ENCODE results near the gene CNGA2.

CNGA2 gene

DNA sequence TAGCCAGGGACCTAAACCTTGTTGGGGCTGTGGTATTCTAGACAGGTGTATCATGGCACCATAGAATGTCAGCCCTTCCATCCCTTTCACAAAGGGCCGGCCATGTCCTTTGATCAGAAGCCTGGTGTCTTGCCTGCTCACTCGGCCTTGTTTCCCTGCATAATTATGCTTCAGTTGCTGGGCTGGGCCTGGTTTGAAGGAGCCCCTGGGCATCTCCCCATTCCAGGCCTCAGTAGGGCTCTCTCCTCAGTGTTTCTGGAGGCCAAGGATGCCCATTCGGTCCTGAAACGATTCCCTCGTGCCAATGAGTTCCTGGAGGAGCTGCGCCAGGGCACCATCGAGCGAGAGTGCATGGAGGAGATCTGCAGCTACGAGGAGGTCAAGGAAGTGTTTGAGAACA lies 34.8 kb upstream of the CNGA2 start:
- H2AK5ac ChIP-seq (ENCODE audit: low read length), result no peak overlapping the region
- no peak overlapping the region for H3K23ac ChIP-seq (ENCODE audit: low read length)
- H3K27me3 ChIP-seq (ENCODE audit: insufficient read depth, low read length, poor library complexity), result no peaks in the 10 kb centered on the region
- H3K36me3 ChIP-seq (ENCODE audit: control insufficient read depth, insufficient read depth, low read length), result no peaks in the 10 kb centered on the region
- H2BK120ac ChIP-seq (ENCODE audit: low read depth, low read length), result no peak overlapping the region
- no peak overlapping the region for H2BK5ac ChIP-seq (ENCODE audit: low read length)
- H3K4me2 ChIP-seq (ENCODE audit: low read length), result no peak overlapping the region
- no peak overlapping the region for H3K4me3 ChIP-seq (ENCODE audit: low read length)
- no peak overlapping the region for H3K18ac ChIP-seq (ENCODE audit: low read length)
- H2BK15ac ChIP-seq (replicated peaks; ENCODE audit: low read depth), result no peak overlapping the region
- WGBS (ENCODE audit: extremely low coverage, insufficient coverage, low lambda C conversion rate), result no CpG with 5 or more reads among the region's 9 CpGs
- H3K79me1 ChIP-seq (ENCODE audit: low read length), result no peaks in the 10 kb centered on the region
- no peak overlapping the region for H4K8ac ChIP-seq (ENCODE audit: low read depth, low read length)
- H4K5ac ChIP-seq (ENCODE audit: low read length), result no peak overlapping the region
- no peak overlapping the region for H3K27ac ChIP-seq (ENCODE audit: low read depth, low read length)
- no peak overlapping the region for H3K56ac ChIP-seq (ENCODE audit: low read length)
- no peak for DNase-seq
- no peaks in the 10 kb centered on the region for H3K4me1 ChIP-seq (ENCODE audit: control insufficient read depth, low read depth, low read length)
- H3K9ac ChIP-seq (ENCODE audit: low read length), result no peak overlapping the region
- H3K4ac ChIP-seq (ENCODE audit: low read depth, low read length), result no peak overlapping the region
- no peaks in the 10 kb centered on the region for H3K79me2 ChIP-seq (ENCODE audit: control insufficient read depth, insufficient read depth, low read length)

DNA sequence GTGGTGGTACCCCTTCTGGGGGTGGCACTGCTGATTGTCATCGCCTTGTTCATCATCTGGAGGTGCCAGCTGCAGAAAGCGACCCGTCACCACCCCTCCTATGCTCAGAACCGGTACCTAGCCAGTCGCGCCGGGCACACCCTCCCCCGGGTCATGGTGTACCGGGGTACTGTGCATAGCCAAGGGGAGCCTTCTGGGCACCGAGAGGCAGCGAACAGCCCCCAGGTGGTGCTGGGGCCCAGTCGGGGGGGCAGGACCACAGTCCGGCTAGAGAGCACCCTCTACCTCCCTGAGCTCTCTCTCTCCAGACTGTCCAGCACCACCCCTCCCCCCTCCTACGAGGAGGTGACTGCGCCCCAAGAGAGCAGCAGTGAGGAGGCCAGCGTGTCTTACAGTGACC lies 34.0 kb upstream of the CNGA2 start:
- H3K79me2 ChIP-seq (ENCODE audit: control insufficient read depth, insufficient read depth, low read length), result no peaks in the 10 kb centered on the region
- DNase-seq, result no peak
- no peak overlapping the region for H3K4me3 ChIP-seq (ENCODE audit: low read length)
- no peak overlapping the region for H3K18ac ChIP-seq (ENCODE audit: low read length)
- WGBS (ENCODE audit: extremely low coverage, insufficient coverage, low lambda C conversion rate), result no CpG with 5 or more reads among the region's 16 CpGs
- no peak overlapping the region for H2AK5ac ChIP-seq (ENCODE audit: low read length)
- H3K56ac ChIP-seq (ENCODE audit: low read length), result no peak overlapping the region
- no peak overlapping the region for H3K9ac ChIP-seq (ENCODE audit: low read length)
- H3K4me2 ChIP-seq (ENCODE audit: low read length), result no peak overlapping the region
- no peak overlapping the region for H2BK120ac ChIP-seq (ENCODE audit: low read depth, low read length)
- H4K8ac ChIP-seq (ENCODE audit: low read depth, low read length), result no peak overlapping the region
- no peaks in the 10 kb centered on the region for H3K79me1 ChIP-seq (ENCODE audit: low read length)
- no peak overlapping the region for H3K23ac ChIP-seq (ENCODE audit: low read length)
- H3K27me3 ChIP-seq (ENCODE audit: insufficient read depth, low read length, poor library complexity), result no peaks in the 10 kb centered on the region
- no peak overlapping the region for H2BK15ac ChIP-seq (replicated peaks; ENCODE audit: low read depth)
- H3K4ac ChIP-seq (ENCODE audit: low read depth, low read length), result no peak overlapping the region
- no peak overlapping the region for H4K5ac ChIP-seq (ENCODE audit: low read length)
- no peaks in the 10 kb centered on the region for H3K4me1 ChIP-seq (ENCODE audit: control insufficient read depth, low read depth, low read length)
- H2BK5ac ChIP-seq (ENCODE audit: low read length), result no peak overlapping the region
- no peaks in the 10 kb centered on the region for H3K36me3 ChIP-seq (ENCODE audit: control insufficient read depth, insufficient read depth, low read length)
- no peak overlapping the region for H3K27ac ChIP-seq (ENCODE audit: low read depth, low read length)

DNA sequence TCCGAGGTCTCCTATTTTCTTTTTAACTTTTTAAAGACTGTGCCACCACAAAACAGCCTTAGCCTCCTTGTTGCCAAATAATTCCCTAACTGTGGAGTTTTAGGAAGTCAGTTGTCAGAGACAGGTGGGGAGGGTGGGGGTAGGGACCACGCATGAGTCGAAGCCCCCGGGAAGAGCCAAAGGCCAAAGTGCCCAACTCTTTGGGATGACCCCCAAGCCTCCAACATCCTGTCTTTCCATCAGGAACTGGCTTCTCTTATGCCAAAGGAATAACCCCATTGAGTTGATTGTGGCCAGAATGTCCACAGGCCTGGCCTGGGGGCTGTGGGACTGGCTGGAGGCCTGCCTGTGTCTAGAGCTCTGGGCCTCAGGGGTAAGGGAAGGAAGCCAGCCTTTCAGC lies 33.5 kb upstream of the CNGA2 start:
- Histone ChIP-seq H3K36me3 (ENCODE audit: control insufficient read depth, insufficient read depth, low read length) (no peaks in the 10 kb centered on the region), H2BK5ac (ENCODE audit: low read length) (no peak overlapping the region), H3K27ac (ENCODE audit: low read depth, low read length) (no peak overlapping the region), H4K8ac (ENCODE audit: low read depth, low read length) (no peak overlapping the region), H3K23ac (ENCODE audit: low read length) (no peak overlapping the region), H3K18ac (ENCODE audit: low read length) (no peak overlapping the region), H3K56ac (ENCODE audit: low read length) (no peak overlapping the region), H2BK15ac (replicated peaks; ENCODE audit: low read depth) (no peak overlapping the region), H3K4ac (ENCODE audit: low read depth, low read length) (no peak overlapping the region), H3K4me3 (ENCODE audit: low read length) (no peak overlapping the region), H3K79me2 (ENCODE audit: control insufficient read depth, insufficient read depth, low read length) (no peaks in the 10 kb centered on the region), H3K27me3 (ENCODE audit: insufficient read depth, low read length, poor library complexity) (no peaks in the 10 kb centered on the region), H3K9ac (ENCODE audit: low read length) (no peak overlapping the region), H4K5ac (ENCODE audit: low read length) (no peak overlapping the region), H2AK5ac (ENCODE audit: low read length) (no peak overlapping the region), H3K79me1 (ENCODE audit: low read length) (no peaks in the 10 kb centered on the region), H3K4me1 (ENCODE audit: control insufficient read depth, low read depth, low read length) (no peaks in the 10 kb centered on the region), H2BK120ac (ENCODE audit: low read depth, low read length) (no peak overlapping the region), H3K4me2 (ENCODE audit: low read length) (no peak overlapping the region)
- WGBS (ENCODE audit: extremely low coverage, insufficient coverage, low lambda C conversion rate), result no CpG with 5 or more reads among the region's 4 CpGs
- no peak for DNase-seq

DNA sequence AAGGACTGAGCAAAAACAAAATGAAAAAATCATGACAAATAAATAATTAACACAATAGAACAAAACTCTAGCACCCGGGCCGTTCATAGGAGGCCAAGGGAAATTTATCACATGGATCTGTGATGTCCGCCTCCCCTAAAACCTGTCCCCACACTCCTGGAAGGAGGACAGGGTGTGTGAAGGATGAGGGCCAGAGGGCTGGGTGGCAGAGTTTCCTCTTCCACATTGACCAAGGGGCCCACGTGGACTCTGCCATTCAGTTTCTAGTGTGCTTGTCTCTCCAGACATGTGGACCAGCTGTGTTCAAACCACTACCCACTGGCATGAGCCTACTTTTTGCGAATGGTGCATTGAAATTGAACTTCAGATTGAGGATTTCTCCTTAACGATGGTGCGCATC lies 33.0 kb upstream of the CNGA2 start:
- H3K4me1 ChIP-seq (ENCODE audit: control insufficient read depth, low read depth, low read length), result no peaks in the 10 kb centered on the region
- H3K23ac ChIP-seq (ENCODE audit: low read length), result no peak overlapping the region
- H3K4me2 ChIP-seq (ENCODE audit: low read length), result no peak overlapping the region
- no peaks in the 10 kb centered on the region for H3K79me2 ChIP-seq (ENCODE audit: control insufficient read depth, insufficient read depth, low read length)
- no peak overlapping the region for H2BK120ac ChIP-seq (ENCODE audit: low read depth, low read length)
- H3K27ac ChIP-seq (ENCODE audit: low read depth, low read length), result no peak overlapping the region
- no CpG with 5 or more reads among the region's 7 CpGs for WGBS (ENCODE audit: extremely low coverage, insufficient coverage, low lambda C conversion rate)
- H3K18ac ChIP-seq (ENCODE audit: low read length), result no peak overlapping the region
- no peak for DNase-seq
- H3K56ac ChIP-seq (ENCODE audit: low read length), result no peak overlapping the region
- H3K36me3 ChIP-seq (ENCODE audit: control insufficient read depth, insufficient read depth, low read length), result no peaks in the 10 kb centered on the region
- no peak overlapping the region for H4K5ac ChIP-seq (ENCODE audit: low read length)
- H2BK5ac ChIP-seq (ENCODE audit: low read length), result no peak overlapping the region
- no peaks in the 10 kb centered on the region for H3K79me1 ChIP-seq (ENCODE audit: low read length)
- H3K9ac ChIP-seq (ENCODE audit: low read length), result no peak overlapping the region
- H3K27me3 ChIP-seq (ENCODE audit: insufficient read depth, low read length, poor library complexity), result no peaks in the 10 kb centered on the region
- H4K8ac ChIP-seq (ENCODE audit: low read depth, low read length), result no peak overlapping the region
- H2AK5ac ChIP-seq (ENCODE audit: low read length), result no peak overlapping the region
- no peak overlapping the region for H3K4me3 ChIP-seq (ENCODE audit: low read length)
- H2BK15ac ChIP-seq (replicated peaks; ENCODE audit: low read depth), result no peak overlapping the region
- no peak overlapping the region for H3K4ac ChIP-seq (ENCODE audit: low read depth, low read length)

DNA sequence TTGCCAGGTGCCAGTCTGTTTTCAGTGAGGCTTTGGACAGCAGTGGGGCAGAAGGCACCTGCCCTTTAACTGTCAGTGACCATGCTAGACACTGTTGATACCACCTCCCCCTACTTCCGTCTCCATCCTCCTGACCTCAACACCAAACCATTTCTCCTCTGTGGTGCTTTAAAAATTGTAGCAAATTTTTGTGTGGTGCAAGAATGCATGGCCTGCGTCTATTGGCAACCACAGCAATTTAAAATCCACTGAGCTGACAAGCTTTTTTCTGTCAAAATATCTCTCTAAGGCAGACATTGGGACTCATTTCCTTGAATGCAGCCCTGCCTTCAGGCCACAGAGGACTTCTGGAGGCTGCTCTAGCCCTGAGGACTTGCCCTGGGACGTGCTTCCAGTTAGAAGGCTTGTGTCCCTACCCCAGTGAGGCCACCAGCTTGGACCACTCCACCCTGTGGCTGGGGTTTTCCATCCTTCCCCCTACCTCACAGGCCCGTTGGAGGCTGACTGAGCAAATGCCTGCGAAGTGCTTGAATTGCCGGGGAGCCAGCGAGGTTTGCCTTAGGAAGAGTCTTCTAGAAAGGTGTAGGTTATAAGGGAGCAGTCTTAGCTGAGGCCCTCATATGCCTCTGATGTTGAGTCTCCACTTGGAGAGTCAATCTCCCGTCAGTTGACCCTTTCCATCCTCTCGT lies 32.4 kb upstream of the CNGA2 start:
- Histone ChIP-seq H2BK5ac (ENCODE audit: low read length) (no peak overlapping the region), H3K4me2 (ENCODE audit: low read length) (no peak overlapping the region), H3K56ac (ENCODE audit: low read length) (no peak overlapping the region), H3K18ac (ENCODE audit: low read length) (no peak overlapping the region), H4K5ac (ENCODE audit: low read length) (no peak overlapping the region), H3K4ac (ENCODE audit: low read depth, low read length) (no peak overlapping the region), H3K27me3 (ENCODE audit: insufficient read depth, low read length, poor library complexity) (no peaks in the 10 kb centered on the region), H3K4me1 (ENCODE audit: control insufficient read depth, low read depth, low read length) (no peaks in the 10 kb centered on the region), H2BK120ac (ENCODE audit: low read depth, low read length) (no peak overlapping the region), H2AK5ac (ENCODE audit: low read length) (no peak overlapping the region), H3K23ac (ENCODE audit: low read length) (no peak overlapping the region), H2BK15ac (replicated peaks; ENCODE audit: low read depth) (no peak overlapping the region), H3K79me2 (ENCODE audit: control insufficient read depth, insufficient read depth, low read length) (no peaks in the 10 kb centered on the region), H3K4me3 (ENCODE audit: low read length) (no peak overlapping the region), H3K9ac (ENCODE audit: low read length) (no peak overlapping the region), H3K79me1 (ENCODE audit: low read length) (no peaks in the 10 kb centered on the region), H3K36me3 (ENCODE audit: control insufficient read depth, insufficient read depth, low read length) (no peaks in the 10 kb centered on the region), H3K27ac (ENCODE audit: low read depth, low read length) (no peak overlapping the region), H4K8ac (ENCODE audit: low read depth, low read length) (no peak overlapping the region)
- no peak for DNase-seq
- WGBS (ENCODE audit: extremely low coverage, insufficient coverage, low lambda C conversion rate), result no CpG with 5 or more reads among the region's 9 CpGs

DNA sequence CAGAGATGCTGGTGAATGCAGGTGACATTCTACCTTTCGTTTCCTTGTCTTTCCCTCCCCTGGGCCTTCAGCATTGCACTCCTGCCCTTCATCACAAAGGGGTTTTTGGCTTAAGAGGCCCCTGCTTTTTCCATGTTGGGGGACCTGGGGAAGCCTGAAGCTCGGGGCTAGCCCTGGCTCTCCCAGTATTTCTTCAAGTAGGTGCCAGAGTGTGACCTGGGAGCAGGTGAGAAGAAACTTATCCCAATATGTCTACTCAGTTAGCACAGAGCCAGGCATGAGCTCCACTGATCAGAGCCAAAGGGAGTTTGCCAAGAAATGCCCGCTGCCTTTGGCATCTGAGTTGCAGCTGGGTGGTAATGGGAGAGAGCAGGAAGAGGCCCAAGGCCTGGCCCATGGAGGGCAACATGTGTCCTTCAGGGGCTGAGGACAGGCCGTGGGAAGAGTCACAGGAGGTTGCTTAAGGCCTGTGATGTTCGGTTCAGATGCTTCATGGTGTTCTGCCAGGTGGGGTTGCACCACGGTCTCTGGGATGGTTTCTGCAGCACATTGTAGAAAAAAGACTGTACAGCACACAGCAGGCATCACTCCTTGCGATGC lies 31.7 kb upstream of the CNGA2 start:
- Histone ChIP-seq H3K36me3 (ENCODE audit: control insufficient read depth, insufficient read depth, low read length) (no peaks in the 10 kb centered on the region), H2BK15ac (replicated peaks; ENCODE audit: low read depth) (no peak overlapping the region), H2AK5ac (ENCODE audit: low read length) (no peak overlapping the region), H3K27ac (ENCODE audit: low read depth, low read length) (no peak overlapping the region), H3K4ac (ENCODE audit: low read depth, low read length) (no peak overlapping the region), H3K79me1 (ENCODE audit: low read length) (no peaks in the 10 kb centered on the region), H3K4me3 (ENCODE audit: low read length) (no peak overlapping the region), H4K8ac (ENCODE audit: low read depth, low read length) (no peak overlapping the region), H3K23ac (ENCODE audit: low read length) (no peak overlapping the region), H4K5ac (ENCODE audit: low read length) (no peak overlapping the region), H3K4me2 (ENCODE audit: low read length) (no peak overlapping the region), H3K9ac (ENCODE audit: low read length) (no peak overlapping the region), H2BK5ac (ENCODE audit: low read length) (no peak overlapping the region), H3K18ac (ENCODE audit: low read length) (no peak overlapping the region), H3K79me2 (ENCODE audit: control insufficient read depth, insufficient read depth, low read length) (no peaks in the 10 kb centered on the region), H2BK120ac (ENCODE audit: low read depth, low read length) (no peak overlapping the region), H3K56ac (ENCODE audit: low read length) (no peak overlapping the region), H3K4me1 (ENCODE audit: control insufficient read depth, low read depth, low read length) (no peaks in the 10 kb centered on the region), H3K27me3 (ENCODE audit: insufficient read depth, low read length, poor library complexity) (no peaks in the 10 kb centered on the region)
- no peak for DNase-seq
- WGBS (ENCODE audit: extremely low coverage, insufficient coverage, low lambda C conversion rate), result no CpG with 5 or more reads among the region's 7 CpGs
